ENCODE measurements around the gene ATP1A3. TPM values are rescaled to one million over a fixed set of nuclear protein-coding genes. Genes with fewer than 3 reads are reported as not detected.

The ATP1A3 gene
- total RNA-seq, 2 donors from 2014 or later: 81.4 to 223 TPM

GRCh38 chr19:41958367-41959055, 35.5 kb downstream of the ATP1A3 start:
- Histone ChIP-seq H3K4me1 (peaks cover 0 to 19% of the 10 kb centered on the region in 2 donors), H3K27ac (peak overlapping the region; percentile 90 to 96), H3K9me3 (no peaks in the 10 kb centered on the region), H3K4me3 (peak overlapping the region; percentile 67 to 99), H3K27me3 (no peaks in the 10 kb centered on the region), H3K36me3 (no peaks in the 10 kb centered on the region)
- DNase-seq (ENCODE audit: low spot score): peak; percentile 84
- TF ChIP-seq CTCF (IDR thresholded peaks at IDR 0.05): no peak

GRCh38 chr19:41957838-41958366, 36.1 kb downstream of the ATP1A3 start:
- Histone ChIP-seq H3K9me3 (no peaks in the 10 kb centered on the region), H3K27ac (peak overlapping the region; percentile 90 to 96), H3K27me3 (no peaks in the 10 kb centered on the region), H3K4me3 (peak overlapping the region; percentile 67 to 99), H3K36me3 (no peaks in the 10 kb centered on the region), H3K4me1 (peaks cover 0 to 19% of the 10 kb centered on the region in 2 donors)
- peak; percentile 72 for DNase-seq (ENCODE audit: low spot score)
- peak; percentile 74 to 83 for TF ChIP-seq CTCF (IDR thresholded peaks at IDR 0.05)

- Histone ChIP-seq H3K27ac (peak overlapping the region in 1 of 2 donors; percentile 90), H3K4me3 (no peak overlapping the region), H3K27me3 (no peaks in the 10 kb centered on the region), H3K4me1 (peaks cover 0 to 19% of the 10 kb centered on the region in 2 donors), H3K36me3 (no peaks in the 10 kb centered on the region), H3K9me3 (no peaks in the 10 kb centered on the region)
- TF ChIP-seq CTCF (IDR thresholded peaks at IDR 0.05): no peak
- DNase-seq (ENCODE audit: low spot score): no peak
Observed at GRCh38 chr19:41957161-41957837, 36.7 kb downstream of the ATP1A3 start.

GRCh38 chr19:41956621-41957020, 37.4 kb downstream of the ATP1A3 start:
- Histone ChIP-seq H3K27ac (no peak overlapping the region), H3K4me3 (no peak overlapping the region), H3K36me3 (no peaks in the 10 kb centered on the region), H3K4me1 (peaks cover 0 to 19% of the 10 kb centered on the region in 2 donors), H3K27me3 (no peaks in the 10 kb centered on the region), H3K9me3 (no peaks in the 10 kb centered on the region)
- TF ChIP-seq CTCF (IDR thresholded peaks at IDR 0.05): no peak
- DNase-seq (ENCODE audit: low spot score): no peak

- H3K27ac ChIP-seq: no peak overlapping the region
- H3K27me3 ChIP-seq: no peaks in the 10 kb centered on the region
- no peak for DNase-seq (ENCODE audit: low spot score)
- no peaks in the 10 kb centered on the region for H3K36me3 ChIP-seq
- peaks cover 0 to 19% of the 10 kb centered on the region in 2 donors for H3K4me1 ChIP-seq
- no peaks in the 10 kb centered on the region for H3K9me3 ChIP-seq
- H3K4me3 ChIP-seq: no peak overlapping the region
- TF ChIP-seq CTCF (IDR thresholded peaks at IDR 0.05): no peak
Observed at GRCh38 chr19:41955521-41955920, 38.5 kb downstream of the ATP1A3 start.

All from right atrium auricular region (tissue), 2 donors.